ENCODE data around the gene GGA2. TPM values are rescaled to one million over a fixed set of nuclear protein-coding genes. Genes with fewer than 3 reads are reported as not detected.
"Not testable (repeated sequence)": the region's sequence is repeated elsewhere in the genome, so short reads cannot be mapped to it uniquely, and the experiment has no call there.

GGA2 gene
- total RNA-seq, 2 donors from 2014 or later, result 85.5 to 86.6 TPM

DNA sequence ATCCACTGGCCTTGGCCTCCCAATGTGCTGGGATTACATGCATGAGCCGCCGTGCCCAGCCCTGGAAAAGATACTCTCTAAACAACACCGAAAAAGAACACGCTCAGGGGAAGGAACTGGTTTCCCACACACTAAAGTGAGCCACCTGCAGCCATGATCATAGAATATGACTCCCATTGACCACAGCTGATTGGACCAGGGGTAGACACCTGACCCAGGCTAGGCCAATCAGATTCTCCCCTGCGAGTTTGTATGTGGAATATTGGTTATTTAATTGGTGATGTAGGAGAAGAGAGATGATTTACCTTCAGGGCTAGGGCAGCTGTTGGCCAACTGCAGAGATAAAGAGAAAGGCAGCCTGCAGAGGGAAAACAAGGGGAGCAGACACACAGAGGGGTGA is 9.0 kb upstream of the GGA2 start:
- ATAC-seq (replicated peaks in 1 of 2) (no peak), DNase-seq (no peak)
- Mint-ChIP-seq H3K36me3 (ENCODE audit: insufficient read depth in 2 of 2) (peaks cover 0 to 14% of the 10 kb centered on the region in 2 donors), H3K27me3 (ENCODE audit: low read depth) (no peaks in the 10 kb centered on the region), H3K9me3 (no peaks in the 10 kb centered on the region), H3K4me3 (no peak overlapping the region), H3K4me1 (ENCODE audit: low read depth) (peaks cover 24% of the 10 kb centered on the region), H3K27ac (no peak overlapping the region)

DNA sequence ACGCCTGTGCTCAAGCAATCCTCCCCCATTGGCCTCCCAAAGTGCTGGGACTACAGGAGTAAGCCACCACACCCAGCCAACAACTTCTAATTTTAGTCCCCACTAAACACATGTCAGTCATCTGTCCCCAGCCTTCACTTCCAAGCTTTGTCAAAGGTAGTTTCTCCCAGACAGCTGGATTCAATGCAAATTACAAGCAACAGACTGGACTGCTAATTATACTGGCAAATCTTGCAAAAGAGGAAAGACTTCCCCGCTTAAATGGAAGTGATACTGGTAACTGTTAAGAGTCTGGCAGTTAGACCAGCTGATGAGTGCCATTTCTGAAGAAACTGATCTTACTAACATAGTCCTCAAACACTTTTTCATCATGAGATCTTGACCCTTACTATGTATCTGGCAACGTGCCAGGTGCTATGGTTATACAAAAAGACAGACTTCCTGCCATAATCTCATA is 8.2 kb upstream of the GGA2 start:
- H3K9me3 Mint-ChIP-seq, result no peaks in the 10 kb centered on the region
- no peak for ATAC-seq (replicated peaks in 1 of 2)
- H3K27me3 Mint-ChIP-seq (ENCODE audit: low read depth), result no peaks in the 10 kb centered on the region
- peaks cover 27% of the 10 kb centered on the region for H3K4me1 Mint-ChIP-seq (ENCODE audit: low read depth)
- DNase-seq, result no peak
- no peak overlapping the region for H3K27ac Mint-ChIP-seq
- peaks cover 0 to 14% of the 10 kb centered on the region in 2 donors for H3K36me3 Mint-ChIP-seq (ENCODE audit: insufficient read depth in 2 of 2)
- H3K4me3 Mint-ChIP-seq, result no peak overlapping the region

DNA sequence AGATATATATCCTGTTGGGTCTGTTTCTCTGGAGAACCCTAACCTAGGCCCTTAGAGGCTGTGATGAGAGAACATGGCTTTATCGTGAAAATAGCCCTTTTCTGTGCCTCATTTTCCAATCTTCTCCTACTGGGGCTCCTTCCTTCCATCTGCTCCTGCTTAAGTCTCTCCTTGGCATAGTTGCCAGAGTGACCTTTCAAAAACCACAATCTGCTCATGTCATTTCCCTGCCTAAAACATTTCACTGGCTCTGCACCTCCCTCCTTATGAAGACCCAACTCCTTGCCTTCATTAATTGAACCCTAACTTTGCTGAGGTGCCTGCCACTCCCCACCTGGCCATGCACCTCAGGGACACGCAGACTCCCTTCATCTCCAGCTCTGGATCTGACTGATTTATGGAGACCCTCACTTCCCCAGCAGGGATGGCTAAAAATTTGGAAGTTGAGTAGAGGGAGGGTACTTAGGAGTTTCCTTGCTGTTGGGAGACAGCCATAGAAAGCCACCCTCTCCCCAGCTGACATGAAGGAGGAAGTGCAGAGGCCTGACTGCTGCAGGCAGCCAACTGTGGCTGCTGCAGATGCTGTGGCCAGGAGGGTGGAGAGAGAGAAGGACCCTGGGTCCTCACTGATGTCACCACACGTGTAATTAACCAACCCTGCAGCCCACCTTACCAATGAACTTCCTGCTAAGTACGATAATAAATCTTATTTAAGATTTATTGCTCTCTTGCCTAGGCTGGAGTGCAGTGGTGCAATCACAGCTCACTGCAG is 6.3 kb upstream of the GGA2 start:
- Mint-ChIP-seq H3K36me3 (ENCODE audit: insufficient read depth in 2 of 2) (peaks cover 0 to 6% of the 10 kb centered on the region in 2 donors), H3K9me3 (no peaks in the 10 kb centered on the region), H3K27me3 (ENCODE audit: low read depth) (no peaks in the 10 kb centered on the region), H3K27ac (no peak overlapping the region), H3K4me3 (no peak overlapping the region), H3K4me1 (ENCODE audit: low read depth) (peaks cover 27% of the 10 kb centered on the region)
- DNase-seq, result no peak
- ATAC-seq (replicated peaks in 1 of 2), result no peak

DNA sequence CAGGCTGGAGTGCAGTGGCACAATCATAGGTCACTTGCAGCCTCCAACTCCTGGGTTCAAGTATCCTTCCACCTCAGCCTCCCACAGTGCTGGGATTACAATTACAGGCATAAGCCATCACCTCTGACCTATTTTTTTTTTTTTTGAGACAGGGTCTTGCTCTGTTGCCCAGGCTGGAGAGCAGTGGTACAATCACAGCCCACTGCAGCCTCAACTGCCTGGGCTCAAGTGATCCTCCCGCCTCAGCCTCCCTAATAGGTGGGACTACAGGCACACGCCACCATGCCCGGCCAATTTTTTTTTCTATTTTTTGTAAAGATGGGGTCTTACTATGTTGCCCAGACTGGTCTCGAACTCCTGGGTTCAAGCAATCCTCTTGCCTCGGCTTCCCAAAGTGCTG is 5.6 kb upstream of the GGA2 start:
- Mint-ChIP-seq H3K4me3 (peak overlapping the region in 1 of 2 donors; percentile 2), H3K27me3 (ENCODE audit: low read depth) (no peaks in the 10 kb centered on the region), H3K27ac (no peak overlapping the region), H3K4me1 (ENCODE audit: low read depth) (peaks cover 27% of the 10 kb centered on the region), H3K9me3 (no peaks in the 10 kb centered on the region), H3K36me3 (ENCODE audit: insufficient read depth in 2 of 2) (peaks cover 0 to 4% of the 10 kb centered on the region in 2 donors)
- DNase-seq (no peak), ATAC-seq (replicated peaks in 1 of 2) (no peak)

DNA sequence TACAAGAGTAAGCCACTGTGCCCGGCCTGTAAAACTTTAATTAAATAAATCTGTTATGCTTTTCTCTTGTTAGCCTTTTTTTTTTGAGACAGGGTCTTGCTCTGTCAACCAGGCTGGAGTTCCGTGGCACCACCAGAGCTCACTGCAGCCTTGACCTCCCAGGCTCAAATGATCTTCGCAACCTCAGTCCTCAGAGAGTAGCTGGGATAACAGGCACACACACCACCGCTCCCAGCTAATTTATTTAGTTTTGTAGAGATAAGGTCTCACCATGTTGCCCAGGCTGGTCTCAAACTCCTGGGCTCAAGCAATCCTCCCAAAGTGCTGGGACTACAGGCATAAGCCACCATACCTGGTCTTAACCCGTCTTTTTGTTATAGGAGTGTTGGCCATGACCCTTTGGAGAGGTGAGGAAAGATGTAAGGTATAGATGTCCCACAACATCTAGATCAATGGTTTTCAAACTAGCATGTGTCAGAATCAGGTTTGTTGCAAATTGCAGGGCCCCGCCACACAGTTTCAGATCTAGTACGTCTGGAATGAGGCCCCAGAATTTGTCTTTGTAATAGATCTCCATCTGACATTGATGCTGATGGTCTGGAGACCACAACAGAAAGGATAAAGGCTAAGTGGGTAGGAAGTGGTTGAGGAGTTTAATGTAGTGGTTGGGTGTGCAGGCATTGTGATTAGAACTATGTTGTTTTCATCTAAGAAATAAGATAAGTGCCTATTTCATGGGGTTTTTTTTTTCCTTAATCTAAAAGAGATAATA is 4.3 kb upstream of the GGA2 start:
- no peaks in the 10 kb centered on the region for H3K27me3 Mint-ChIP-seq (ENCODE audit: low read depth)
- H3K4me3 Mint-ChIP-seq, result peak overlapping the region; percentile 4 to 36
- peak; percentile 26 to 41 for ATAC-seq (replicated peaks in 1 of 2)
- peaks cover 27% of the 10 kb centered on the region for H3K4me1 Mint-ChIP-seq (ENCODE audit: low read depth)
- H3K9me3 Mint-ChIP-seq, result no peaks in the 10 kb centered on the region
- H3K36me3 Mint-ChIP-seq (ENCODE audit: insufficient read depth in 2 of 2), result peaks cover 4 to 7% of the 10 kb centered on the region in 2 donors
- peak; percentile 29 to 48 for DNase-seq
- no peak overlapping the region for H3K27ac Mint-ChIP-seq

DNA sequence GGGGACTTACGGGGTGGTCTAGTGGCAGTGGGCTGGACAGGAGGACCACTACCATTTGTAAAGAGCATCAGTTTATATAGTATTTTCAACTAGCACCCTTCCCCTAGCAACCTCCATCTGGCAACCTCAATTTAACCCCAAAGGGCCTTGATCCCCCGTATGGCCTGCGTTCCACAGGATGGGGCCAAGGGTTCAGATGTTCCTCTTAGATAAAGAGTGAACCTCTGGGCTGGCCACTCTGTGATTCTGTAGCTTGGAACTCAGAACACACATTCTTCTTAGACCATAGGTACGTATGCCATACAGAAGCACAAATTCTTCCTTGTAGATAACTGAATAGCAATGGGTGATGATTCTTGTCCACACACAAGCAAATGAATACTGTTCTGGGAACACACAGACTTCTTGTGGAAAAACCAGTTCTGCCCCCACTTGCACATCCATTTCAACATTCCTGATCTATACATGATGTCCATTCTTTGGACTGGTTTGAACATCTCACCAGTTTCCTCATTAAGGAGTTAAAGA is 1.9 kb upstream of the GGA2 start:
- H3K36me3 Mint-ChIP-seq (ENCODE audit: insufficient read depth in 2 of 2), result peaks cover 8 to 10% of the 10 kb centered on the region in 2 donors
- H3K4me3 Mint-ChIP-seq, result no peak overlapping the region
- H3K27me3 Mint-ChIP-seq (ENCODE audit: low read depth), result no peaks in the 10 kb centered on the region
- DNase-seq (no peak), ATAC-seq (replicated peaks in 1 of 2) (no peak)
- peaks cover 43% of the 10 kb centered on the region for H3K4me1 Mint-ChIP-seq (ENCODE audit: low read depth)
- H3K9me3 Mint-ChIP-seq, result peaks cover 0 to 4% of the 10 kb centered on the region in 2 donors
- H3K27ac Mint-ChIP-seq, result no peak overlapping the region

DNA sequence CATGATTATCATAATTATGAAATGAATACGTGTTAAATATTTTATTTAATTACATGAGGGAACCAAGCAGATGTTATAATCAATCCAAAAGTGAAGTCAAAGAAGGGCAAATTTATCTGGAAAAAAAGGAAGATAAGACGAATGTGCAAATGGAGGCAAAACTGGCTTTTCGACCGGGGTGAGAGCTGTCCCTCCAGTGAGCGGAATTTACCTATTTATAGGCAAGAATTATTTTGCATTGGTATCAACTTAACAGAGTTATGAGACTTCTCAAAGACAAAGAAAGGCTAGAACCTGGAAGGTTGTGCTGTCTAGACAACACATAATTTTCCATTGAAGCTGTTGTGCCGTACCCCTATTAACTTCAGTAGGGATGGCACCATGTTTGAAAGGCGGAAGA is 1.4 kb upstream of the GGA2 start:
- Mint-ChIP-seq H3K4me3 (peak overlapping the region; percentile 48 to 92), H3K27me3 (ENCODE audit: low read depth) (no peaks in the 10 kb centered on the region), H3K36me3 (ENCODE audit: insufficient read depth in 2 of 2) (peaks cover 10% of the 10 kb centered on the region in 2 donors), H3K27ac (no peak overlapping the region), H3K9me3 (peaks cover 0 to 4% of the 10 kb centered on the region in 2 donors), H3K4me1 (ENCODE audit: low read depth) (peaks cover 48% of the 10 kb centered on the region)
- no peak for ATAC-seq (replicated peaks in 1 of 2)
- no peak for DNase-seq

DNA sequence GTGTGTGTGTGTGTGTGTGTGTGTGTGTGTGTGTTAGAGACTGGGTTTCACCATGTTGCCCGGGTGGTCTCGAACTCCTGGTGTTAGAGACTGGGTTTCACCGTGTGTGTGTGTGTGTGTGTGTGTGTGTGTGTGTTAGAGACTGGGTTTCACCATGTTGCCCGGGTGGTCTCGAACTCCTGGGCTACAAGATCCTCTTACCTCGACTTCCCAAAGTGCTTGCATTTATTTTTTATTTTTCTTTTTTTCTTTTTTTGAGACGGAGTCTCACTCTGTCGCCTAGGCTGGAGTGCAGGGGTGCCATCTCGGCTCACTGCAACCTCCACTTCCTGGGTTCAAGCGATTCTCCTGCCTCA is 599 bp upstream of the GGA2 start:
- H3K4me1 Mint-ChIP-seq (ENCODE audit: low read depth), result peaks cover 48% of the 10 kb centered on the region

DNA sequence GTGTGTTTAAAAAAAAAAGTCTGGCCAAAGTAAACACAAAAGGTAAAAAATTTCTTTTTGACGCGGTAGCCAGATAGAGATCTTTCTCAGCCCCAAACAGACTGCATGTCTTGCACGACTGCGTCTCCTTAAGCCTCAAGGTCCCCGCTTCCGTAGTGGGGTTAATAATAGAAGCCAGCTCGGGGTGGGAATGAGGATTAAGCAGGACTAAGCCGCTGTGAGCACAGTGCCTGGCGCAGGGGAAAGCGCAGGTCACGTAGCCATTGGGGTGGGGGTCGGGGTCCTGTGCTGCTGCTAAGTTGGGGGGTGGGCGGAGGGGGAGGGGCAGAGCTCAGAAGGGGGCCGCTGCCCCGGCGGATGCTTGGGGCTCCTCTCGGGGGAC is 521 bp downstream of the GGA2 start:
- H3K36me3 Mint-ChIP-seq (ENCODE audit: insufficient read depth in 2 of 2), result peaks cover 10 to 12% of the 10 kb centered on the region in 2 donors
- no peaks in the 10 kb centered on the region for H3K27me3 Mint-ChIP-seq (ENCODE audit: low read depth)
- H3K4me3 Mint-ChIP-seq, result peak overlapping the region; percentile 92 to 95
- H3K9me3 Mint-ChIP-seq, result peaks cover 0 to 4% of the 10 kb centered on the region in 2 donors
- peak overlapping the region; percentile 54 for H3K27ac Mint-ChIP-seq
- DNase-seq, result peak; percentile 26 to 35
- ATAC-seq (replicated peaks in 1 of 2), result peak; percentile 8 to 12
- H3K4me1 Mint-ChIP-seq (ENCODE audit: low read depth), result peaks cover 48% of the 10 kb centered on the region

More for the DNA sequence above, 599 bp upstream of the GGA2 start:
- DNase-seq; H3K27me3 Mint-ChIP-seq (ENCODE audit: low read depth); ATAC-seq (replicated peaks in 1 of 2); H3K9me3 Mint-ChIP-seq: not testable (repeated sequence)
- Mint-ChIP-seq H3K36me3 (ENCODE audit: insufficient read depth in 2 of 2) (peaks cover 10 to 12% of the 10 kb centered on the region in 2 donors), H3K27ac (peak overlapping the region; percentile 54), H3K4me3 (peak overlapping the region; percentile 85 to 92)

DNA sequence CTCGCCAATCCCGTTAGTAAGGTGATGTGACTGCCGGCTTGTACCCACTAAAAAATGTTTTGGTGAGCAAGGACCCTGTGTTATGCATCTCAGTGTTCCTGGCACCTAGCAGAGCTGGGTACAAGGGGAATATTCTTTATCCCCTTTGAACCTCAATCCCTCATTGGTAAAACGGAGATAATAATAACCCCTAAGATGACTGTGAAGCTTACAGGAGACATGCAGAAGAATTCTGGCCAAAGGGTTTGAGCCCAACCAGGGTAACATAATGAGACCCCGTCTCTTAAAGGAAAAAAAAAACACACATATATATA is 896 bp downstream of the GGA2 start:
- DNase-seq, result no peak
- Mint-ChIP-seq H3K27me3 (ENCODE audit: low read depth) (no peaks in the 10 kb centered on the region), H3K4me1 (ENCODE audit: low read depth) (peaks cover 48% of the 10 kb centered on the region), H3K9me3 (peaks cover 0 to 4% of the 10 kb centered on the region in 2 donors), H3K36me3 (ENCODE audit: insufficient read depth in 2 of 2) (peaks cover 10 to 12% of the 10 kb centered on the region in 2 donors), H3K27ac (peak overlapping the region; percentile 54), H3K4me3 (peak overlapping the region; percentile 92 to 95)
- ATAC-seq (replicated peaks in 1 of 2), result no peak

DNA sequence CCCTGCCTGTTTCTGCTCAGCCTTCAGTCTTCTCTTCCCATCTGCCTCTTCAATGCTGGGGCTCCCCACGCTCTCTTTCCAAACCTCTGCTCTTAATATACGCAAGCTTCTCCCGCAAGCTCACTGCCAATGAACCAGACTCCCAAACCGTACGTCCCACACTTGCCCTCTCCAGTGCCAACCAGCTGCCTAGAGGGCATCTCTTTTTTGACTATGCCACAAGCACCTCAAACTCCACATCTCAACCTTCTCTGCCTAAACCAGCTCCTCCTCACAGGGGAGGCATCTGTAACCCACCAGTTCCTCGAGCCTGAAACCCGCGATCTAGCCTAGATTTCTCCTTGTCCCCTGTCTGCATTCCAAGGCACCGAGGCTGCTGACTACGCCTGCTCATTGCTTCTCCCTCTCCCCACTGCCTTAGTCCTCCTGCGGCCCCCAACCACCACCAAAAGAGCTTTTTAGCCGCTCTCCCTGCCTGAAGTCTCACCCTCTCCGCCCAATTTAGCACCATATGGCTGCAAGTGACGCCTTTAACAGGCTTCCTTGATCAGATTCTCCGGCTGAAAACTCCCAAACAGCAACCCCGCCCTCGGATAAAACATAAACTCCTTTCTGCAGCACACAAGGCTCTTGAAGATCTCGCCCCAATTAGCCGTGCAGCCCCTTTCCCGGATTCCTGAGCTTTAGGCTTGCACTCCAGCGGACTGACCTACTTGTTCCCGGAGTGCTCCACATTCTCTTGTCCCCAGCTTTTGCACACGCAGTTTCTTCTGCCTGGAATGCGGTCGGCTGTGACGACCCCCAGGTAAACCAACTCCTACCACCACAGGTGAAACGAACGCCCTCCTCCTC is 1.5 kb downstream of the GGA2 start:
- peak overlapping the region; percentile 54 for H3K27ac Mint-ChIP-seq
- peaks cover 51% of the 10 kb centered on the region for H3K4me1 Mint-ChIP-seq (ENCODE audit: low read depth)
- H3K4me3 Mint-ChIP-seq, result peak overlapping the region; percentile 92 to 95
- ATAC-seq (replicated peaks in 1 of 2) (no peak), DNase-seq (no peak)
- H3K36me3 Mint-ChIP-seq (ENCODE audit: insufficient read depth in 2 of 2), result peaks cover 10 to 12% of the 10 kb centered on the region in 2 donors
- H3K9me3 Mint-ChIP-seq, result peaks cover 0 to 4% of the 10 kb centered on the region in 2 donors
- H3K27me3 Mint-ChIP-seq (ENCODE audit: low read depth), result no peaks in the 10 kb centered on the region

DNA sequence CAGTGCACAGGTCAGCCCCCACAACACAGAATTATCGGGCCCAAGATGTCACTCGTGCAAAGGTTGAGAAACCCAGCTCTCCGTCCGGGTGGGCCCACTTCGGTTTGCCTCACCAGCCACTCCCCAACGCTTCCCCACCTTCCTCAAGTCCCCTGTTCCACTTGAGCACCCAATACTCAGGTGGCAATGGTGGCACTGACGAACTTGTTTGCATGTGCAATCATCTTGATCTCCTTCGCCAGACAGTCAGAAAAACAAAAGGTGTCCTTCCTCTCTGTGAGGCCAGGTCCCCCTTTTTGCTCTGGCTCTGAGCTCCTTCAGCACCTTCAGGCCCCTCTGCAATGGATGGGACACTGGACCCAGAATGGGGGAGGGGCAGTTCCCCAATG is 3.7 kb downstream of the GGA2 start:
- Mint-ChIP-seq H3K4me1 (ENCODE audit: low read depth) (peaks cover 59% of the 10 kb centered on the region), H3K4me3 (peak overlapping the region; percentile 15 to 61), H3K9me3 (peaks cover 0 to 4% of the 10 kb centered on the region in 2 donors), H3K36me3 (ENCODE audit: insufficient read depth in 2 of 2) (peaks cover 10 to 12% of the 10 kb centered on the region in 2 donors), H3K27ac (no peak overlapping the region), H3K27me3 (ENCODE audit: low read depth) (no peaks in the 10 kb centered on the region)
- no peak for DNase-seq
- no peak for ATAC-seq (replicated peaks in 1 of 2)

All from activated T-cell treated with anti-CD3 and anti-CD28 coated beads, Interleukin-2, amount 50 U/mL, for 72 hours (primary cell).